Activated CD8-positive, alpha-beta T cell treated with anti-CD3 and anti-CD28 coated beads for 36 hours (primary cell): ENCODE measurements around the gene MCF2L. TPM values are rescaled to one million over a fixed set of nuclear protein-coding genes. Genes with fewer than 3 reads are reported as not detected.
A peak's percentile ranks its signal among the peaks of the same experiment; 100 is the strongest.
"Not testable (repeated sequence)": the region's sequence is repeated elsewhere in the genome, so short reads cannot be mapped to it uniquely, and the experiment has no call there.

Experiments
- ATAC-seq: fragments of 200-7000 bp; cut with Tn5 transposase; one replicate; pipeline ENCODE4 v1.10.0; 2021; ENCODE audit warnings: mild to moderate bottlenecking, moderate library complexity
- CTCF ChIA-PET: fragments of 350-600 bp; sonication (Branson Sonifier 250); formaldehyde crosslinking; loops from one replicate; lab custom pipeline; 2021; ENCODE audit warnings: antibody characterized with exemption; lab: Charles Lee
- POLR2A ChIA-PET: fragments of 350-600 bp; sonication (Branson Sonifier 250); formaldehyde crosslinking; loops from one replicate; lab custom pipeline; 2021; ENCODE audit warnings: antibody characterized with exemption; lab: Charles Lee
- DNase-seq: peaks from one replicate; pipeline ENCODE4 v3.0.0-alpha.2; 2020
- H3K27ac Mint-ChIP-seq: one replicate; pipeline ENCODE4 v1.8.0; 2021; ENCODE audit warnings: mild to moderate bottlenecking, mixed read lengths
- H3K27me3 Mint-ChIP-seq: one replicate; pipeline ENCODE4 v1.8.0; 2021; ENCODE audit warnings: mixed read lengths
- H3K36me3 Mint-ChIP-seq: one replicate; pipeline ENCODE4 v1.8.0; 2021; ENCODE audit warnings: low read depth, mixed read lengths
- H3K4me1 Mint-ChIP-seq: one replicate; pipeline ENCODE4 v1.8.0; 2021; ENCODE audit warnings: low read depth, mixed read lengths
- H3K4me3 Mint-ChIP-seq: one replicate; pipeline ENCODE4 v1.8.0; 2021; ENCODE audit warnings: mild to moderate bottlenecking, moderate library complexity, mixed read lengths
- H3K9me3 Mint-ChIP-seq: one replicate; pipeline ENCODE4 v1.8.0; 2021; ENCODE audit warnings: mixed read lengths
- intact Hi-C: fragments of 100-400 bp; cut with micrococcal nuclease; formaldehyde crosslinking; loops from one replicate; pipeline ENCODE4 v1.10.0; 2022
- total RNA-seq, 2 experiments: library from RNA; stranded (reverse); gene quantifications; one replicate each; pipeline ENCODE4 v1.2.3, GENCODE V29; 2021
- TF ChIP-seq, protein P1 (sequence below): fragments of 200-600 bp; IDR thresholded peaks from one replicate; pipeline ENCODE4 v1.8.0; 2022; ENCODE audit warnings: antibody characterized with exemption, mild to moderate bottlenecking

The MCF2L gene
- total RNA-seq, 2 experiments from 2014 or later = 7.6 to 8.9 TPM

DNA sequence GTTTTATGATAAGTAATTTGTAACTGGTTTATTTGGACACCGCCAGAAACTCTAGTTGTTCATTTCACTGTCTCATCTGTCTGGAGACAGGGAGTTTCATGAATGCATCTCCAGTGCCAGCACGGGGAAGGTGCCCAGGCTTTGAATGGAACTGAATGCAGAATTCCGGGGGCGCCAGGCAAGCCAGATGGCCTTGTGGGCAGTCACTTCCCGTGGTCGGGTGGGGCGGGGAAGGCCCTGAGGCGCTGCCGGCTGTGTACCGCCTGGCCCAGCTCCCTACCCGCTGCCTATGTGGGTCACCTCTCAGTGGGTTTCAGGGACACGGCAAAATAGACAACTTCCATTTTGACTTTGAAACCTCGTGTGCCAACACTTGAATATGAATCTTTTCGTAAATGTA is 28.8 kb upstream of the MCF2L start:
- POLR2A ChIA-PET = no interaction called here
- TF ChIP-seq, protein P1, sequence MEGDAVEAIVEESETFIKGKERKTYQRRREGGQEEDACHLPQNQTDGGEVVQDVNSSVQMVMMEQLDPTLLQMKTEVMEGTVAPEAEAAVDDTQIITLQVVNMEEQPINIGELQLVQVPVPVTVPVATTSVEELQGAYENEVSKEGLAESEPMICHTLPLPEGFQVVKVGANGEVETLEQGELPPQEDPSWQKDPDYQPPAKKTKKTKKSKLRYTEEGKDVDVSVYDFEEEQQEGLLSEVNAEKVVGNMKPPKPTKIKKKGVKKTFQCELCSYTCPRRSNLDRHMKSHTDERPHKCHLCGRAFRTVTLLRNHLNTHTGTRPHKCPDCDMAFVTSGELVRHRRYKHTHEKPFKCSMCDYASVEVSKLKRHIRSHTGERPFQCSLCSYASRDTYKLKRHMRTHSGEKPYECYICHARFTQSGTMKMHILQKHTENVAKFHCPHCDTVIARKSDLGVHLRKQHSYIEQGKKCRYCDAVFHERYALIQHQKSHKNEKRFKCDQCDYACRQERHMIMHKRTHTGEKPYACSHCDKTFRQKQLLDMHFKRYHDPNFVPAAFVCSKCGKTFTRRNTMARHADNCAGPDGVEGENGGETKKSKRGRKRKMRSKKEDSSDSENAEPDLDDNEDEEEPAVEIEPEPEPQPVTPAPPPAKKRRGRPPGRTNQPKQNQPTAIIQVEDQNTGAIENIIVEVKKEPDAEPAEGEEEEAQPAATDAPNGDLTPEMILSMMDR = no peak
- no peak for DNase-seq
- ATAC-seq = no peak
- Mint-ChIP-seq H3K9me3 (no peaks in the 10 kb centered on the region), H3K4me3 (no peak overlapping the region), H3K27ac (no peak overlapping the region), H3K36me3 (no peaks in the 10 kb centered on the region), H3K27me3 (peaks cover 19% of the 10 kb centered on the region), H3K4me1 (peaks cover 6% of the 10 kb centered on the region)
- intact Hi-C loops = loop anchor here (5.0 kb wide), 1 partner anchor 452 kb away; no protein-coding TSS in a partner anchor
- CTCF ChIA-PET = interaction anchor here (1.2 to 1.7 kb wide), 3 partner anchors 88 to 453 kb away, joined by 3 to 5 read pairs (median 3); no protein-coding TSS in a partner anchor

DNA sequence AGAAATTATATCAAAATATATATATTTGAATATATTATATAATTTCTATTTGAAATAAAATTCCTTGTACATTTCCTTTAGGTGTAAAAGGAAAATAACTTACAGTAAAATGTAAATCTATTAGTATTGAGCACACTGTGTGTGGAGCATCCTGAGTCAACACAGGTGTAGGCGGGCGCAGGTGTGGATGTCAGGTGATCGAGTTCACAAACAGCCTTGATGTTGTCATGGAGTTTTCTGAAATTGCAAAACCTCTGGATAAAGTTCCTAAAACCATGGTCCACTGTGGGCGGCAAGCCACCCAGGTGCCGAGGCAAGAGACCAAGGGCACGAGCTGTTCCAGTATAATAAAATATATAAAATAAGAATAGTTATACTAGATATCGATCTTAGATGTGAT is 27.7 kb upstream of the MCF2L start:
- CTCF ChIA-PET = no interaction called here
- POLR2A ChIA-PET = no interaction called here
- DNase-seq = no peak
- peaks cover 6% of the 10 kb centered on the region for H3K4me1 Mint-ChIP-seq
- H3K4me3 Mint-ChIP-seq = no peak overlapping the region
- H3K9me3 Mint-ChIP-seq = no peaks in the 10 kb centered on the region
- TF ChIP-seq, protein P1 = no peak
- peaks cover 23% of the 10 kb centered on the region for H3K27me3 Mint-ChIP-seq
- ATAC-seq = no peak
- H3K27ac Mint-ChIP-seq = no peak overlapping the region
- H3K36me3 Mint-ChIP-seq = no peaks in the 10 kb centered on the region
- intact Hi-C loops = loop anchor here (5.0 kb wide), 1 partner anchor 451 kb away; no protein-coding TSS in a partner anchor

DNA sequence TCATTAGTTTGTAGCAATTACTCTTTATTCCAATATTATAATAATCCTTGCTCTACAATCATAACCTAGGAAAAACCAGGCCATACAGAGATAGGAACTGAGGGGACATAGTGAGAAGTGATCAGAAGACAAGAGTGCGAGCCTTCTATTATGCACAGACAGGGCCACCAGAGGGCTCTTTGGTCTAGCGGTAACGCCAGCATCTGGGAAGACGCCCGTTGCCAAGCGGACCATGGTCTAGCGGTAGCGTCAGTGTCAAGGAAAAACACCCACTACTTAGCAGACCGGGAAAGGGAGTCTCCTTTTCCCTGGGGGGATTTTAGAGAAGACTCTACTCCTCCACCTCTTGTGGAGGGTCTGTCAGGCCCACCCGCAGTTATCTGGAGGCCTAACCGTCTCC is 27.2 kb upstream of the MCF2L start:
- H3K36me3 Mint-ChIP-seq, H3K4me1 Mint-ChIP-seq, POLR2A ChIA-PET, H3K27ac Mint-ChIP-seq, ATAC-seq, H3K4me3 Mint-ChIP-seq, H3K9me3 Mint-ChIP-seq, DNase-seq: not testable (repeated sequence)
- CTCF ChIA-PET = interaction anchor here (1.7 to 1.8 kb wide), 2 partner anchors 27 to 454 kb away, joined by 5 to 16 read pairs; partner anchors contain the start of gene MCF2L
- H3K27me3 Mint-ChIP-seq = peaks cover 25% of the 10 kb centered on the region
- intact Hi-C loops = loop anchor here (2.0 to 5.0 kb wide), 2 partner anchors 87 to 451 kb away; no protein-coding TSS in a partner anchor

DNA sequence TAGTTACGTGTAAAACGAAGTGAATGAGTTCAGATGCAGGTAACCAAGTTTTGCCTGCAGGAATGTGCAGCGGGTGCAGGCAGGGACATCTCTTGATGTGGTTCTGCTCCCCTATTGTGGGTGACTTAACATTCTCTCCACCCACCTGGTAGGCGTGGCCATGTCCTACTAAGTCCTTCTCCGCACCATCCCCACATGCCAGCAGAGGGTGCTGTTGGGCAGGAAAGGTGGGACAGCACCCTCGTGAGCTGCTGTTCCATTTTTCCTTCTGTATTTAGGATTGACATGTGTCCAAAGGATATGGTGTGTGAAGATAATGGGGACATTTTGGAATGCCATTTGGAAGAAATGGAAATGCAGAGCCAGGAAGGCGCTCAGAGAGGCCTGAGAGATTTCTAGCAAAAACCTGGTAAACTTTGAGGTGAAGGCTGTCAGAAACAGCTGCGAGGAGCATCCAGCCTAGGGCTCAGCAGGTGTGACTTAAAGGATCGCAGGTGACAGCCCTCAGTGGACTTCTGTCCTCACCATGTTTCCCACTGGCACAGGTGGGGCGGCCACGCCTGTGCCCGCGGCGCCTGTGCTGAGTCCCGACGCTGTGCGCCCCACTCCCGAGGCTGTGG is 26.2 kb upstream of the MCF2L start:
- DNase-seq = peak; percentile 99
- Mint-ChIP-seq H3K36me3 (no peaks in the 10 kb centered on the region), H3K27ac (no peak overlapping the region), H3K9me3 (no peaks in the 10 kb centered on the region), H3K4me1 (peaks cover 6% of the 10 kb centered on the region), H3K27me3 (peaks cover 20% of the 10 kb centered on the region), H3K4me3 (peak overlapping the region; percentile 82)
- TF ChIP-seq, protein P1 = peak; percentile 97
- intact Hi-C loops = loop anchor here (2.0 to 5.0 kb wide), 2 partner anchors 86 to 450 kb away; no protein-coding TSS in a partner anchor
- CTCF ChIA-PET = interaction anchor here (0.6 to 2.6 kb wide), 28 partner anchors 11 to 532 kb away, joined by 3 to 27 read pairs (median 3); partner anchors contain the start of genes F7, LAMP1 and MCF2L
- ATAC-seq = peak; percentile 98
- POLR2A ChIA-PET = interaction anchor here (0.6 kb wide), 2 partner anchors 565 to 1372 kb away, joined by 3 read pairs; no protein-coding TSS in a partner anchor

DNA sequence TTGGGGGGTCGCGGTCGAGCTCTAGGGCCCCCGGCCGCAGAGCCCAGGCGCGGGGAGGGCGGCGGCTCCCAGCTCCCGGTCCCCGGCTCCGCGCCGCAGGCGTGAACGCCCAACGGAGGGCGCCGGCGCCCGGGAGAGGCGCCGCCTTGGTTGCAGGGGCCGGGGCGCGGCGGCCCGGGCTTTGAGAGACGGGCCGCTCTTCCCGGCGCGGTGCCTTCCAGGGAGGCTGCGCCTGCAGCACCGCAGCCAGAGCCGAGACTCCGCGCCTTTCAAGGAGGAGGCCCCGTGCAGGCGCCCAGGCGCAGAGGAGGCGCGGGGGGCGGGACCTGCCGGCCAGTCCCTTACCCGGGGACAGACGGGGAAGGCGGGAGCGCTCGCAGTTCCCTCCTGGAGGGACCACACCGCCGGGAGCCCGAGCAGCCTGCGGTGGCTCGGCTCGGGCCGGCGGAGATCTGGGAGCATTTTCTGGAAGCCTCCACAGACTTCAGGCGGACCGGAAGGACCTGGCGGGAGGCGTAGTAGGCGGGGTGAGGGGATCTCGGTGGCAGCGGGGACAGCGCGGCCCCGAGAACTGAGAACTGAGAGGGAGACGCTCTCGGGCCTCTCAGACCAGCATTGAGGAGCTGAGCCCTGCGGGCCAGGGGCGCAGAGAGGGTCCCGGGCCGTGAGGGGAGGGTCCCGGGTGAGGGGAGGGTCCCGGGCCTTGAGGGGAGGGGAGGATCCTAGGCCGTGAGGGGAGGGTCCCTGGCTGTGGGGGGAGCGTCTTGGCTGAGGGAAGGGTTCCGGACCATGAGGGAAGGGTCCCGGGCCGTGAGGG is 25.5 kb upstream of the MCF2L start:
- TF ChIP-seq, protein P1 = no peak
- POLR2A ChIA-PET = interaction anchor here (0.6 kb wide), 2 partner anchors 564 to 1372 kb away, joined by 3 read pairs; no protein-coding TSS in a partner anchor

More for the DNA sequence above, 25.5 kb upstream of the MCF2L start:
- DNase-seq (peak; percentile 24), ATAC-seq (peak; percentile 41)
- Mint-ChIP-seq H3K27ac (no peak overlapping the region), H3K36me3 (no peaks in the 10 kb centered on the region), H3K9me3 (no peaks in the 10 kb centered on the region), H3K4me3 (peak overlapping the region; percentile 82), H3K27me3 (peaks cover 21% of the 10 kb centered on the region), H3K4me1 (peaks cover 6% of the 10 kb centered on the region)
- intact Hi-C loops = loop anchor here (2.0 to 5.0 kb wide), 2 partner anchors 85 to 449 kb away; no protein-coding TSS in a partner anchor
- CTCF ChIA-PET = interaction anchor here (0.6 to 2.6 kb wide), 28 partner anchors 11 to 531 kb away, joined by 3 to 27 read pairs (median 3); partner anchors contain the start of genes F7, LAMP1 and MCF2L
